Lower leg skin (tissue), 3 donors: ENCODE data around the gene BRINP1.

ENCODE experiments used
- CTCF ChIP-seq, 3 donors: fragments of 450-650 bp; IDR thresholded peaks; one replicate each; pipeline ENCODE4 v1.5.1; 2016; ENCODE audit warnings: antibody characterized with exemption in 3 of 3, mild to moderate bottlenecking in 3 of 3, moderate library complexity in 2 of 3
- POLR2A ChIP-seq, 2 donors: fragments of 450-650 bp; IDR thresholded peaks; one replicate each; pipeline ENCODE4 v1.6.1; 2016 to 2017; ENCODE audit warnings: antibody characterized with exemption in 2 of 2, mild to moderate bottlenecking in 1 of 2, moderate library complexity in 1 of 2

DNA sequence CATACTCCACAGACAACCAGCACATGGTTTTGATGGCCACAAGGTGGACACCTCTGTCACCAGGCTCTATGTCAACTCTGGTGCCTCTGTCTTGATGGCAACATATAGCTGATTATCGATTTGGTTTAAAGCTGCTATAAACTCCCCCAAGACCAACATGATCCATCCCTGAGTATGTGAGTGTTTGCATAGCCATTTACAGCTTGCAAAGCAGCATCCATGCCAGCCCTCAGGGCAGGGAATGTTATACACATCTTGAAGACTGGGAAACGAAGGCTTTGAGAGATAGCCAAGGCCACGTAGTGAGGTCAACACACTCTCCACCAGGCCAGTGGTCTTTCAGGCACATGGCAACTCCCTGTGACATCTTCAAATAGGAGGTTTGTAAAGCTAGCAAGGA is 40.3 kb upstream of the BRINP1 start:
- no peak for TF ChIP-seq CTCF (IDR thresholded peaks at IDR 0.05)
- no peak for TF ChIP-seq POLR2A (IDR thresholded peaks at IDR 0.05)
